PC-9 (cell line): ENCODE measurements around the gene ALKBH5. TPM values are rescaled to one million over a fixed set of nuclear protein-coding genes. Genes with fewer than 3 reads are reported as not detected.

Source experiments
- BruUV-seq: library from RNA; stranded (reverse); fragments of 400-500 nt; replicated peaks from 2 replicates; lab custom pipeline; 2021; lab: Mats Ljungman, UMichigan
- CTCF ChIA-PET: fragments of 300-600 bp; sonication (Branson Sonifier 250); formaldehyde crosslinking; loops from one replicate; lab custom pipeline; 2022; ENCODE audit warnings: antibody characterized with exemption; lab: Charles Lee
- POLR2A ChIA-PET: fragments of 300-600 bp; sonication (Branson Sonifier 250); formaldehyde crosslinking; loops from one replicate; lab custom pipeline; 2022; ENCODE audit warnings: antibody characterized with exemption; ENCODE audit not compliant: unreplicated experiment; lab: Charles Lee
- DNase-seq, 2 experiments: peaks; one replicate each; pipeline versions ENCODE4 v3.0.0 to v3.0.0-alpha.2; 2015 to 2022; ENCODE audit warnings: mixed read lengths in 1 of 2
- H2AFZ ChIP-seq: fragments of 200-600 bp; sonication (generic); 2 replicates; pipeline ENCODE4 v1.8.1; 2017; ENCODE audit warnings: antibody characterized with exemption
- H3F3A ChIP-seq: fragments of 200-600 bp; sonication (generic); 2 replicates; pipeline ENCODE4 v1.8.1; 2017; ENCODE audit warnings: antibody characterized with exemption, mild to moderate bottlenecking, low read depth; ENCODE audit not compliant: insufficient read depth
- H3K27ac ChIP-seq: fragments of 200-600 bp; sonication (generic); 2 replicates; pipeline ENCODE4 v1.6.1; 2016; ENCODE audit warnings: mixed run types
- H3K27me3 ChIP-seq: fragments of 200-600 bp; sonication (generic); 2 replicates; pipeline ENCODE4 v1.6.1; 2016; ENCODE audit warnings: low read depth, mixed run types; ENCODE audit not compliant: insufficient read depth
- H3K36me3 ChIP-seq: fragments of 200-600 bp; sonication (generic); 2 replicates; pipeline ENCODE4 v1.6.1; 2016; ENCODE audit warnings: low read depth, mixed run types
- H3K4me1 ChIP-seq: fragments of 200-600 bp; sonication (generic); replicated peaks from 2 replicates; pipeline ENCODE4 v1.6.1; 2016; ENCODE audit warnings: mixed run types; ENCODE audit not compliant: insufficient read depth
- H3K4me2 ChIP-seq: fragments of 200-600 bp; sonication (generic); 2 replicates; pipeline ENCODE4 v1.6.1; 2017; ENCODE audit warnings: mixed run types
- H3K4me3 ChIP-seq: fragments of 200-600 bp; sonication (generic); 2 replicates; pipeline ENCODE4 v1.6.1; 2016; ENCODE audit warnings: mixed run types
- H3K79me2 ChIP-seq: fragments of 200-600 bp; sonication (generic); 2 replicates; pipeline ENCODE4 v1.6.1; 2017; ENCODE audit warnings: low read depth, mixed run types
- H3K9me2 ChIP-seq: fragments of 200-600 bp; sonication (generic); 2 replicates; pipeline ENCODE4 v1.8.1; 2017; ENCODE audit warnings: mild to moderate bottlenecking; ENCODE audit not compliant: insufficient read depth
- H3K9me3 ChIP-seq: fragments of 200-600 bp; sonication (generic); 2 replicates; pipeline ENCODE4 v1.8.1; 2016; ENCODE audit warnings: low read depth; ENCODE audit not compliant: insufficient read depth
- H4K20me1 ChIP-seq: fragments of 200-600 bp; sonication (generic); 2 replicates; pipeline ENCODE4 v1.8.1; 2017; ENCODE audit not compliant: insufficient read depth
- CTCF ChIP-seq: fragments of 200-600 bp; sonication (generic); conservative IDR thresholded peaks from 2 replicates; pipeline ENCODE4 v1.6.1; 2017; ENCODE audit warnings: mixed run types, antibody characterized with exemption, mild to moderate bottlenecking, moderate library complexity
- EZH2 ChIP-seq: fragments of 200-600 bp; sonication (generic); IDR thresholded peaks from 2 replicates; pipeline ENCODE4 v1.8.0; 2017; ENCODE audit warnings: antibody characterized with exemption, low read depth
- intact Hi-C: fragments of 100-400 bp; cut with micrococcal nuclease; formaldehyde crosslinking; loops from one replicate; pipeline ENCODE4 v1.10.0; 2022; ENCODE audit not compliant: unreplicated experiment
- total RNA-seq: library from RNA; stranded (reverse); gene quantifications from 2 replicates; pipeline ENCODE4 v1.2.3, GENCODE V29; 2021

Gene ALKBH5
- total RNA-seq, 1 experiment from 2014 or later, result 117 TPM

GRCh38 chr17:18187821-18188761 is 4.5 kb downstream of the ALKBH5 start:
- Histone ChIP-seq H2AFZ (no peak overlapping the region), H3K9me2 (no peaks in the 10 kb centered on the region), H3K4me3 (no peak overlapping the region), H3K36me3 (peaks cover 28% of the 10 kb centered on the region; the same call in 1 of the 2 replicates), H3K4me2 (peak overlapping the region; percentile 100), H3F3A (no peaks in the 10 kb centered on the region; the same call in none of the 2 replicates), H3K27me3 (no peaks in the 10 kb centered on the region), H3K4me1 (peaks cover 28% of the 10 kb centered on the region), H4K20me1 (peaks cover 77% of the 10 kb centered on the region), H3K79me2 (peaks cover 93% of the 10 kb centered on the region), H3K9me3 (no peaks in the 10 kb centered on the region), H3K27ac (no peak overlapping the region)
- POLR2A ChIA-PET, result interaction anchor here (0.6 to 0.7 kb wide), 2 partner anchors 40 to 78 kb away, joined by 3 to 5 read pairs; no protein-coding TSS in a partner anchor
- TF ChIP-seq EZH2, result no peak
- no peak for TF ChIP-seq CTCF
- BruUV-seq, result no TSS peak
- DNase-seq, result no peak
- CTCF ChIA-PET, result interaction anchor here (0.6 kb wide), 1 partner anchor 191 kb away, joined by 4 read pairs; no protein-coding TSS in a partner anchor
- intact Hi-C loops, result no loop called here

- no peak for DNase-seq
- POLR2A ChIA-PET, result interaction anchor here (0.7 kb wide), 1 partner anchor 9 kb away, joined by 3 read pairs; no protein-coding TSS in a partner anchor
- H3K9me3 ChIP-seq, result no peaks in the 10 kb centered on the region
- intact Hi-C loops, result no loop called here
- peaks cover 76% of the 10 kb centered on the region for H4K20me1 ChIP-seq
- H3K36me3 ChIP-seq, result peaks cover 25% of the 10 kb centered on the region
- H3K9me2 ChIP-seq, result no peaks in the 10 kb centered on the region
- no peak overlapping the region for H3K4me2 ChIP-seq
- H3F3A ChIP-seq, result no peaks in the 10 kb centered on the region; the same call in none of the 2 replicates
- no TSS peak for BruUV-seq
- peaks cover 23% of the 10 kb centered on the region for H3K4me1 ChIP-seq
- no peak overlapping the region for H3K27ac ChIP-seq
- H2AFZ ChIP-seq, result no peak overlapping the region
- H3K4me3 ChIP-seq, result no peak overlapping the region
- H3K27me3 ChIP-seq, result no peaks in the 10 kb centered on the region
- CTCF ChIA-PET, result interaction anchor here (0.5 kb wide), 1 partner anchor 275 kb away, joined by 8 read pairs; no protein-coding TSS in a partner anchor
- peaks cover 94% of the 10 kb centered on the region for H3K79me2 ChIP-seq
- no peak for TF ChIP-seq EZH2
- TF ChIP-seq CTCF, result no peak
Observed at GRCh38 chr17:18190628-18191235, 7.1 kb downstream of the ALKBH5 start.

GRCh38 chr17:18191236-18191667 is 7.6 kb downstream of the ALKBH5 start:
- ChIA-PET POLR2A (no interaction called here), CTCF (interaction anchor here (0.5 kb wide), 1 partner anchor 275 kb away, joined by 8 read pairs; no protein-coding TSS in a partner anchor)
- H3K36me3 ChIP-seq, result peaks cover 22% of the 10 kb centered on the region
- BruUV-seq, result no TSS peak
- H3K79me2 ChIP-seq, result peaks cover 89% of the 10 kb centered on the region
- TF ChIP-seq EZH2 (no peak), CTCF (no peak)
- no peaks in the 10 kb centered on the region; the same call in none of the 2 replicates for H3F3A ChIP-seq
- no peak overlapping the region for H3K4me3 ChIP-seq
- H4K20me1 ChIP-seq, result peaks cover 71% of the 10 kb centered on the region
- H3K4me2 ChIP-seq, result no peak overlapping the region
- no peak for DNase-seq
- no peak overlapping the region for H2AFZ ChIP-seq
- H3K9me3 ChIP-seq, result no peaks in the 10 kb centered on the region
- intact Hi-C loops, result no loop called here
- no peak overlapping the region for H3K27ac ChIP-seq
- no peaks in the 10 kb centered on the region for H3K27me3 ChIP-seq
- peaks cover 18% of the 10 kb centered on the region for H3K4me1 ChIP-seq
- H3K9me2 ChIP-seq, result no peaks in the 10 kb centered on the region
